IMR-90 (cell line): ENCODE measurements around the gene PCDHGB1. TPM values are rescaled to one million over a fixed set of nuclear protein-coding genes. Genes with fewer than 3 reads are reported as not detected.

Experiments used
- ATAC-seq: fragments of 200-7000 bp; cut with Tn5 transposase; 2 replicates; pipeline ENCODE4 v1.9.1; 2020; ENCODE audit warnings: low read depth, mild to moderate bottlenecking, moderate library complexity
- BruUV-seq: library from RNA; stranded (reverse); fragments of 400-500 nt; replicated peaks from 2 replicates; lab custom pipeline; 2021; lab: Mats Ljungman, UMichigan
- CTCF ChIA-PET: fragments of 300-600 bp; formaldehyde crosslinking; extraction: SDS; loops from one replicate; lab custom pipeline; 2021; ENCODE audit warnings: antibody characterized with exemption; lab: Yijun Ruan, JAX
- POLR2A ChIA-PET: fragments of 300-600 bp; sonication (Branson Sonifier 250); formaldehyde crosslinking; loops from one replicate; lab custom pipeline; 2022; ENCODE audit warnings: antibody characterized with exemption; ENCODE audit not compliant: unreplicated experiment; lab: Charles Lee
- DNase-seq: peaks from one replicate; pipeline ENCODE4 v3.0.0; 2013
- H2AFZ ChIP-seq: replicated peaks from 2 replicates; pipeline ENCODE3; 2013; ENCODE audit warnings: low read length, mild to moderate bottlenecking; ENCODE audit not compliant: poor library complexity
- H2AK5ac ChIP-seq: 2 replicates; pipeline ENCODE4 v1.6.1; 2013; ENCODE audit warnings: low read depth, low read length, inconsistent platforms
- H2AK9ac ChIP-seq: replicated peaks from 2 replicates; pipeline ENCODE3; 2013; ENCODE audit warnings: mild to moderate bottlenecking, low read depth, low read length, moderate library complexity; ENCODE audit not compliant: poor library complexity
- H2BK120ac ChIP-seq: 2 replicates; pipeline ENCODE4 v1.6.1; 2013; ENCODE audit warnings: low read depth, low read length, inconsistent platforms
- H2BK15ac ChIP-seq: 3 replicates; pipeline ENCODE4 v1.6.1; 2013; ENCODE audit warnings: low read depth, low read length, inconsistent platforms
- H2BK20ac ChIP-seq: 2 replicates; pipeline ENCODE4 v1.6.1; 2013; ENCODE audit warnings: low read depth, mild to moderate bottlenecking, inconsistent platforms, low read length, moderate library complexity
- H2BK5ac ChIP-seq: 2 replicates; pipeline ENCODE4 v1.6.1; 2013; ENCODE audit warnings: mild to moderate bottlenecking, low read depth, low read length, inconsistent platforms; ENCODE audit not compliant: poor library complexity, severe bottlenecking
- H3K14ac ChIP-seq: replicated peaks from 2 replicates; pipeline ENCODE4 v1.6.1; 2013; ENCODE audit warnings: low read depth, low read length, inconsistent platforms
- H3K18ac ChIP-seq: 2 replicates; pipeline ENCODE4 v1.6.1; 2013; ENCODE audit warnings: low read depth, low read length, control low read depth
- H3K23ac ChIP-seq: 2 replicates; pipeline ENCODE4 v1.6.1; 2013; ENCODE audit warnings: low read depth, low read length, inconsistent platforms
- H3K27ac ChIP-seq: 2 replicates; pipeline ENCODE4 v1.5.1; 2013; ENCODE audit warnings: mild to moderate bottlenecking, control low read depth, low read length; ENCODE audit not compliant: insufficient read depth
- H3K27me3 ChIP-seq: 2 replicates; pipeline ENCODE4 v1.6.1; 2013; ENCODE audit warnings: low read length; ENCODE audit not compliant: control insufficient read depth, insufficient read depth
- H3K36me3 ChIP-seq: 2 replicates; pipeline ENCODE4 v1.6.1; 2013; ENCODE audit warnings: low read length, mixed read lengths; ENCODE audit not compliant: control insufficient read depth, insufficient read depth
- H3K4ac ChIP-seq: 2 replicates; pipeline ENCODE4 v1.6.1; 2013; ENCODE audit warnings: low read depth, low read length, inconsistent platforms
- H3K4me1 ChIP-seq: 2 replicates; pipeline ENCODE4 v1.6.1; 2013; ENCODE audit warnings: low read length, mixed read lengths; ENCODE audit not compliant: control insufficient read depth, insufficient read depth
- H3K4me2 ChIP-seq: 2 replicates; pipeline ENCODE4 v1.6.1; 2013; ENCODE audit warnings: low read depth, mild to moderate bottlenecking, control low read depth, low read length, moderate library complexity
- H3K4me3 ChIP-seq: 2 replicates; pipeline ENCODE4 v1.5.1; 2013; ENCODE audit warnings: low read depth, mild to moderate bottlenecking, control low read depth, low read length, moderate library complexity; ENCODE audit not compliant: insufficient read depth
- H3K56ac ChIP-seq: 2 replicates; pipeline ENCODE4 v1.6.1; 2013; ENCODE audit warnings: low read length, inconsistent platforms; ENCODE audit not compliant: insufficient read depth; ENCODE audit errors: extremely low read depth
- H3K79me1 ChIP-seq, 2 experiments: 2 replicates each; pipeline ENCODE4 v1.6.1; 2013; ENCODE audit warnings: low read length in 2 of 2, inconsistent platforms in 1 of 2, low read depth in 1 of 2
- H3K9ac ChIP-seq: 2 replicates; pipeline ENCODE4 v1.6.1; 2013; ENCODE audit warnings: low read depth, low read length, control low read depth
- H3K9me1 ChIP-seq: 2 replicates; pipeline ENCODE4 v1.6.1; 2013; ENCODE audit warnings: low read length, inconsistent platforms; ENCODE audit not compliant: insufficient read depth
- H3K9me3 ChIP-seq: 2 replicates; pipeline ENCODE4 v1.6.1; 2013; ENCODE audit warnings: low read length; ENCODE audit not compliant: control insufficient read depth, insufficient read depth
- H4K20me1 ChIP-seq: 2 replicates; pipeline ENCODE4 v1.6.1; 2013; ENCODE audit warnings: low read length, inconsistent platforms; ENCODE audit not compliant: insufficient read depth
- H4K5ac ChIP-seq: 2 replicates; pipeline ENCODE4 v1.6.1; 2013; ENCODE audit warnings: mild to moderate bottlenecking, low read depth, low read length, control low read depth
- H4K8ac ChIP-seq, 2 experiments: 2 replicates each; pipeline ENCODE4 v1.6.1; 2013; ENCODE audit warnings: low read depth in 2 of 2, low read length in 2 of 2, control low read depth in 1 of 2, inconsistent platforms in 1 of 2
- H4K91ac ChIP-seq: 2 replicates; pipeline ENCODE4 v1.6.1; 2013; ENCODE audit warnings: low read depth, low read length, inconsistent platforms; ENCODE audit not compliant: insufficient read depth
- FOS ChIP-seq: fragments of 150-350 bp; IDR thresholded peaks from 2 replicates; pipeline ENCODE4 v1.6.1; 2016; ENCODE audit warnings: low read depth, low read length
- RAD21 ChIP-seq: IDR thresholded peaks from 2 replicates; pipeline ENCODE4 v1.6.1; 2012; ENCODE audit warnings: low read length, improper control_type of control experiment
- RCOR1 ChIP-seq: IDR thresholded peaks from 2 replicates; pipeline ENCODE4 v1.6.1; 2012; ENCODE audit warnings: mild to moderate bottlenecking, low read length, improper control_type of control experiment; ENCODE audit not compliant: insufficient replicate concordance
- WGBS, 2 experiments: methylation state at CpG; one replicate each; pipeline versions ENCODE4 v1.1.5 to v1.1.7; 2013; ENCODE audit warnings: missing lambda C conversion rate in 2 of 2; ENCODE audit not compliant: insufficient read length in 1 of 2; ENCODE audit errors: extremely low coverage in 2 of 2; 5-methylcytosine and 5-hydroxymethylcytosine counted together
- dilution Hi-C: fragments of 300-500 bp; cut with HindIII; formaldehyde crosslinking; loops from one replicate; pipeline ENCODE4 v1.14.3; 2018; ENCODE audit warnings: low sequenced_read_pairs; ENCODE audit not compliant: unreplicated experiment
- in situ Hi-C: fragments of 300-500 bp; cut with MboI; formaldehyde crosslinking; loops from 3 replicates; pipeline ENCODE4 v1.14.3; 2019; ENCODE audit warnings: low sequenced_read_pairs, inconsistent platforms, mixed read lengths
- intact Hi-C: fragments of 100-400 bp; cut with micrococcal nuclease; formaldehyde crosslinking; loops from 2 replicates; pipeline ENCODE4 v1.10.0; 2022
- polyA plus RNA-seq, 3 experiments: library from polyadenylated mRNA; depleted of rRNA; stranded (reverse); fragments of >200 nt; gene quantifications; 2 replicates each; pipeline ENCODE4 v1.2.3, GENCODE V29; 2012; ENCODE audit warnings: low replicate concordance in 1 of 3
- total RNA-seq: library from RNA; depleted of rRNA; stranded (reverse); fragments of >200 nt; gene quantifications from 2 replicates; pipeline ENCODE4 v1.2.3, GENCODE V29; 2012
- TF ChIP-seq, protein P1 (sequence below): conservative IDR thresholded peaks from 2 replicates; pipeline ENCODE4 v1.5.1; 2012; ENCODE audit warnings: mild to moderate bottlenecking, low read depth, low read length, improper control_type of control experiment

Gene PCDHGB1
- total and polyA plus RNA-seq, 2 of the 4 experiments (the other 2 are of a cell fraction) = 1.9 to 3.6 TPM

DNA sequence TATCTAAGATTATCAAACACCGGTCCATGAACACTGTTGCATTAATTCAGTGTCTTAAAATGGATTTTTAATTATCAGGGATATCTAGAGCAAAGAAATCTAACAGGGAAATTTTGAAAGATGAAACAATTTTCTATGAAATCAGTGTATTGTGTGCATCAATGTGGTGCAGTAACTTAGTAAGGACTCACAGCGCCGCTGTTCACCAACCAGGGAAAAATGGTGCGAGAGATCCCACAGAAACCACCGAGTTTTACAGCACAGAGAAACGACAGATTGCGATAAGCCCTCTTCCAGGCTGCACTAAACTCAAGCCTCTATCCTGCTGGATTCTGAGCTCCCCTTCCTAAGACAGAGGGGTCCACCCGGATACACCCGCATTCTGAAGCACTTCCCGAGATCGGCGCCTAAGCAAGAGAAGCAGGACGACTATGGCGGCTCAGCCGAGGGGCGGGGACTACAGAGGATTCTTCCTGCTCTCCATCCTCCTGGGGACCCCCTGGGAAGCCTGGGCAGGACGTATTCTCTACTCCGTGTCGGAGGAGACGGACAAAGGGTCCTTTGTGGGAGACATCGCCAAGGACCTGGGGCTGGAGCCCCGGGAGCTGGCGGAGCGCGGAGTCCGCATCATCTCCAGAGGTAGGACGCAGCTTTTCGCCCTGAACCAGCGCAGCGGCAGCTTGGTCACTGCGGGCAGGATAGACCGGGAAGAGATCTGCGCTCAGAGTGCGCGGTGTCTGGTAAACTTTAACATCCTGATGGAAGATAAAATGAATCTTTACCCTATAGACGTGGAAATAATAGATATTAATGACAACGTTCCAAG, 32.8 kb downstream of the PCDHGB1 start, which contains the start of gene PCDHGA7:
Gene PCDHGA7, plus strand, starts transcription at position 274 of the 826 bp plus-strand sequence. Its CDS starts 158 bp downstream, at position 432.
- in situ Hi-C loops = no loop called here
- Histone ChIP-seq H2AFZ (peak within 1 kb of the TSS; percentile 93), H3K9me1 (no peaks in the 10 kb centered on the region), H4K91ac (peak within 1 kb of the TSS; percentile 76; the same call in 1 of the 2 replicates), H4K20me1 (no peaks in the 10 kb centered on the region), H3K14ac (peak within 1 kb of the TSS; percentile 90), H2AK5ac (no peak within 1 kb of the TSS), H3K23ac (peak within 1 kb of the TSS; percentile 85), H3K79me1 (peaks cover 0 to 6% of the 10 kb centered on the region in 2 experiments; a peak in 1 of 4 replicates), H2BK120ac (peak within 1 kb of the TSS; percentile 65), H3K27me3 (no peaks in the 10 kb centered on the region), H3K36me3 (peaks cover 3% of the 10 kb centered on the region; the same call in 1 of the 2 replicates), H2AK9ac (peak within 1 kb of the TSS; percentile 72), H3K27ac (peak within 1 kb of the TSS; percentile 73), H3K4me3 (peak within 1 kb of the TSS; percentile 83), H3K56ac (peak within 1 kb of the TSS; percentile 90), H3K4me2 (peak within 1 kb of the TSS; percentile 64), H3K18ac (0 out of 2 replicates have a peak within 1 kb of the TSS, but pooled peaks have one; percentile 65), H3K4ac (peak within 1 kb of the TSS; percentile 94), H3K9me3 (peaks cover 26% of the 10 kb centered on the region), H2BK20ac (peak within 1 kb of the TSS; percentile 69; the same call in 1 of the 2 replicates), H2BK5ac (peak within 1 kb of the TSS; percentile 61), H4K8ac (peak within 1 kb of the TSS; percentile 58 to 96; a peak in 3 of 4 replicates), H3K4me1 (no peaks in the 10 kb centered on the region), H3K9ac (peak within 1 kb of the TSS; percentile 94), H4K5ac (peak within 1 kb of the TSS; percentile 84), H2BK15ac (0 out of 3 replicates have a peak within 1 kb of the TSS, but pooled peaks have one; percentile 66)
- dilution Hi-C loops = no loop called here
- ChIA-PET CTCF (no interaction called here), POLR2A (no interaction called here)
- intact Hi-C loops = loop anchor here (1.0 kb wide), 1 partner anchor 176 kb away; no protein-coding TSS in a partner anchor
- ATAC-seq (peak; percentile 89), DNase-seq (peak; percentile 57)
- TF ChIP-seq RAD21 (peak; percentile 48), FOS (no peak), RCOR1 (no peak)
- TF ChIP-seq, protein P1, sequence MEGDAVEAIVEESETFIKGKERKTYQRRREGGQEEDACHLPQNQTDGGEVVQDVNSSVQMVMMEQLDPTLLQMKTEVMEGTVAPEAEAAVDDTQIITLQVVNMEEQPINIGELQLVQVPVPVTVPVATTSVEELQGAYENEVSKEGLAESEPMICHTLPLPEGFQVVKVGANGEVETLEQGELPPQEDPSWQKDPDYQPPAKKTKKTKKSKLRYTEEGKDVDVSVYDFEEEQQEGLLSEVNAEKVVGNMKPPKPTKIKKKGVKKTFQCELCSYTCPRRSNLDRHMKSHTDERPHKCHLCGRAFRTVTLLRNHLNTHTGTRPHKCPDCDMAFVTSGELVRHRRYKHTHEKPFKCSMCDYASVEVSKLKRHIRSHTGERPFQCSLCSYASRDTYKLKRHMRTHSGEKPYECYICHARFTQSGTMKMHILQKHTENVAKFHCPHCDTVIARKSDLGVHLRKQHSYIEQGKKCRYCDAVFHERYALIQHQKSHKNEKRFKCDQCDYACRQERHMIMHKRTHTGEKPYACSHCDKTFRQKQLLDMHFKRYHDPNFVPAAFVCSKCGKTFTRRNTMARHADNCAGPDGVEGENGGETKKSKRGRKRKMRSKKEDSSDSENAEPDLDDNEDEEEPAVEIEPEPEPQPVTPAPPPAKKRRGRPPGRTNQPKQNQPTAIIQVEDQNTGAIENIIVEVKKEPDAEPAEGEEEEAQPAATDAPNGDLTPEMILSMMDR = peak; percentile 54
- 9% methylated on average over 4 of the region's 37 CpGs; no CpG with 5 or more reads in 1 of the 2 experiments for WGBS, 2 experiments
- no TSS peak for BruUV-seq
